AG04449 (cell line): ENCODE results near the gene FCHSD2.
"Not testable (repeated sequence)": the region's sequence is repeated elsewhere in the genome, so short reads cannot be mapped to it uniquely, and the experiment has no call there.

Source experiments
- CTCF ChIA-PET: fragments of 350-600 bp; formaldehyde crosslinking; extraction: SDS; loops from one replicate; lab custom pipeline; 2021; ENCODE audit warnings: antibody characterized with exemption; lab: Yijun Ruan, JAX
- POLR2A ChIA-PET: fragments of 400-600, 350-600 bp; formaldehyde crosslinking; extraction: SDS; loops from one replicate; lab custom pipeline; 2020; ENCODE audit warnings: antibody characterized with exemption, inconsistent platforms; lab: Yijun Ruan, JAX
- DNase-seq: peaks from one replicate; pipeline ENCODE4 v3.0.0-alpha.2; 2010; ENCODE audit warnings: low read depth, low spot score
- H3K4me3 ChIP-seq: 2 replicates; pipeline ENCODE4 v1.5.1; 2011; ENCODE audit warnings: low read depth, mild to moderate bottlenecking, control low read depth, low read length
- TF ChIP-seq, protein P1 (sequence below): IDR thresholded peaks from one replicate; pipeline ENCODE4 v1.5.1; 2011; ENCODE audit warnings: mild to moderate bottlenecking, moderate library complexity, low read length, control low read depth, inconsistent platforms; ENCODE audit not compliant: insufficient read depth; ENCODE audit errors: missing control alignments

FCHSD2 gene

DNA sequence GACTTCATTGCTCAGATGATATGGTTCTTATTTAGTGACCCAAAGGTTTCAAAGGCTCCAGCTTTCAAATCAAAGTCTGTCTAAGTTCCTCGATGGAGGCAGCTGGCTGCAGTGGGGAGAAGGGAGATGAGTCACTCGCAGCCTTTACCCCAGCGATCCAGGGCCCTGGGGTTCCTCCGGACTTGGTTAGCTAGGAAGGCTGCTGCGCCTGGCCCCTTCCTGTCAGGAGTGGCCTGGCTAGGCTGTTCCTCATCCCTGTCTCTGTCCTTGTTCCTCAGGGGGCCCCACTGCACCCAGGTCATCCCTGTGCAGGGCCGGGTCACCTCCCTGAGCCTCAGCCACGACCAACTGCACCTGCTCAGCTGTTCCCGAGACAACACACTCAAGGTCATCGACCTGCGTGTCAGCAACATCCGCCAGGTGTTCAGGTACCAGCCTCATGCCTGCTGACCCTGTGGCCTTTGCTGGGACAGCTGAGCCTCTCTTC lies 314.0 kb downstream of the FCHSD2 start:
- no peak for DNase-seq
- H3K4me3 ChIP-seq = no peak overlapping the region
- ChIA-PET POLR2A (no interaction called here), CTCF (interaction anchor here (1.0 to 11.3 kb wide), 13 partner anchors 9 to 417 kb away, joined by 3 to 324 read pairs (median 5); no protein-coding TSS in a partner anchor)
- TF ChIP-seq, protein P1, sequence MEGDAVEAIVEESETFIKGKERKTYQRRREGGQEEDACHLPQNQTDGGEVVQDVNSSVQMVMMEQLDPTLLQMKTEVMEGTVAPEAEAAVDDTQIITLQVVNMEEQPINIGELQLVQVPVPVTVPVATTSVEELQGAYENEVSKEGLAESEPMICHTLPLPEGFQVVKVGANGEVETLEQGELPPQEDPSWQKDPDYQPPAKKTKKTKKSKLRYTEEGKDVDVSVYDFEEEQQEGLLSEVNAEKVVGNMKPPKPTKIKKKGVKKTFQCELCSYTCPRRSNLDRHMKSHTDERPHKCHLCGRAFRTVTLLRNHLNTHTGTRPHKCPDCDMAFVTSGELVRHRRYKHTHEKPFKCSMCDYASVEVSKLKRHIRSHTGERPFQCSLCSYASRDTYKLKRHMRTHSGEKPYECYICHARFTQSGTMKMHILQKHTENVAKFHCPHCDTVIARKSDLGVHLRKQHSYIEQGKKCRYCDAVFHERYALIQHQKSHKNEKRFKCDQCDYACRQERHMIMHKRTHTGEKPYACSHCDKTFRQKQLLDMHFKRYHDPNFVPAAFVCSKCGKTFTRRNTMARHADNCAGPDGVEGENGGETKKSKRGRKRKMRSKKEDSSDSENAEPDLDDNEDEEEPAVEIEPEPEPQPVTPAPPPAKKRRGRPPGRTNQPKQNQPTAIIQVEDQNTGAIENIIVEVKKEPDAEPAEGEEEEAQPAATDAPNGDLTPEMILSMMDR = no peak

DNA sequence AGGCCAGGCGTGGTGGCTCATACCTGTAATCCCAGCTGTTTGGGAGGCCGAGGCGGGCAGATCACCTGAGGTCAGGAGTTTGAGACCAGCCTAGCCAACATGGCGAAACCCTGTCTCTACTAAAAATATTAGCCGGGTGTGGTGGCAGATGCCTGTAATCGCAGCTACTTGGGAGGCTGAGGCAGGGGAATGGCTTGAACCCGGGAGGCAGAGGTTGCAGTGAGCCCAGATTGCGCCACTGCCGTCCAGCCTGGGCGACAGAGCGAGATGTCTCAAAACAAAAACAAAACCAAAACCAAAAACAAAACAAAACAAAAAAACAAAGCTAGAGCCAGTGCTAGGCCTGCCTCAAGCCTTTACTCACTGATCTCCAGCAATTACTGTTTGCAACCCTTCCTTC lies 314.5 kb downstream of the FCHSD2 start:
- DNase-seq, H3K4me3 ChIP-seq, POLR2A ChIA-PET: not testable (repeated sequence)
- CTCF ChIA-PET = interaction anchor here (1.0 to 11.3 kb wide), 12 partner anchors 8 to 417 kb away, joined by 3 to 324 read pairs (median 6); no protein-coding TSS in a partner anchor

DNA sequence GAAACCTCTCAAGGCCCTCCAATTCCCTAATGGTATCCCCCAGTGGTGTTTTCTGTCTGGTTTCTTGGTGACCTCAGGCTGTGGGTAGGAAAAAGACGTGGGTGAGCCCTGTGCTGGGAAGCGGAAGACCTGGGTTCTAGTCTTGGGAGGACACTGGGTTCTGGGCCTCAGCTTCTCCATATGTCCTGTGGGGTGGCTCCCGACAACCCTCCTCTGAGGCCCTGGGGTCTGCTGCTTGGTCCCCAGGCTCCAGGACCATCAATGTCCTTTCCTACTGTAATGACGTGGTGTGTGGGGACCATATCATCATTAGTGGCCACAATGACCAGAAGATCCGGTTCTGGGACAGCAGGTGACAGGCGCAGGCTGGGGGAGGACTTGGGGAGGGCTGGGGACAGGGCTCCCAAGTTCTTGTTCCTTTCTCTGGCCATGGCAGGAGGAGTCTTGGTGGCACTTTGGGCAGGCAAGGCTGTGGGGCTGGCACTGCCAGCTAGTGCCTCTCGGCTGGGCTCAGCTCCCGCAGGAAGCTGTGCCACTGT lies 315.1 kb downstream of the FCHSD2 start:
- TF ChIP-seq, protein P1 = no peak
- POLR2A ChIA-PET = no interaction called here
- CTCF ChIA-PET = interaction anchor here (1.0 to 11.3 kb wide), 9 partner anchors 13 to 418 kb away, joined by 3 to 324 read pairs (median 6); no protein-coding TSS in a partner anchor
- H3K4me3 ChIP-seq = no peak overlapping the region
- no peak for DNase-seq

DNA sequence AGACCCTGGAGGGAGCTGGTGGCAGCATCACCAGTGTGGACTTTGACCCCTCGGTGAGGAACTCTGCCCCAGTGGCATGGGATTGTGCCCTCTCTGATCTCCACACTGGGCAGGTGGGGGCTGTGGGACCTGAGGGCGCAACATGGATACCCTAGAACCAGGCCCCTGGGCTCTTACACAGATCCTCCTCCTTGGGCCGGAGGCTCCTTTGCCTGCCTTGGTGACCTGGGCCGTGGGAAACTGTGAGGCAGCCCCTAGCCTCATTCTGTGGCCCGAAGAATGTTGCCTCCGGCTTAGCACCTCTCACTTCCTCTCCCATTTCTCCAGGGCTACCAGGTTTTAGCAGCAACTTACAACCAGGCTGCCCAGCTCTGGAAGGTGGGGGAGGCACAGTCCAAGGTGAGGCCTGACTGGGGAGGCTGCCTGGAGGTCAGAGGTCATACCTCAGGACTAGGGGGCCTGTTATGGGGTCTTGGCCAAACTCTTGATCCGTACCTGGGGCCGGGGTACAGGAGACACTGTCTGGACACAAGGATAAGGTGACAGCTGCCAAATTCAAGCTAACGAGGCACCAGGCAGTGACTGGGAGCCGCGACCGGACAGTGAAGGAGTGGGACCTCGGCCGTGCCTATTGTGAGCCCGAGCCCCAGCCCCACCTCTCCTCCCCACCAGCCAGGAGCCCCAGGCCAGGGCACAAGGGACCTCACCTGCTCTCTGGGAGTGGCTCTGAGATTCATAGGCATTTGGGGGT lies 315.8 kb downstream of the FCHSD2 start:
- DNase-seq = no peak
- no peak overlapping the region for H3K4me3 ChIP-seq
- TF ChIP-seq, protein P1 = no peak
- CTCF ChIA-PET = interaction anchor here (0.6 to 7.0 kb wide), 7 partner anchors 13 to 419 kb away, joined by 3 to 60 read pairs (median 4); no protein-coding TSS in a partner anchor
- POLR2A ChIA-PET = no interaction called here

DNA sequence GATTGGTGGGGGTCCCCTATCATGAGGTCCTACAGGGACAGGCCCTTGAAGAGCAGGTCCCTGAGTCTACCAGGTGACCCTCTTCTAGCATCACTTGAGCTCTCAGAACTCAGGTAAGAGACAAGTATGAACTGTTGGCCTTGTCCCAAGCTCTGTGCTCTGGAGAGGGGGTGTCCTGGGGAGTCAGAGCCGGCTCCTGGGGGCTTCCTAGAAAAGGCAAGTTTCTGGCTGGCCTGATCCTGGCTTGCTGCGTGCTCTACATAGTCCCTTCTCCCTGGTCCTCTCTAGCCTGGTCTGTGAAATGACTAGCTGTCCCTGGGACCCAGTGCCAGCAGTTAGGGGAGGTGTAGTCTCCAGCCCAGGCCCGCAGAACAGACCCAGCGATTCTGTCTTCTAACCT lies 316.5 kb downstream of the FCHSD2 start:
- ChIA-PET POLR2A (interaction anchor here (1.6 kb wide), 1 partner anchor 103 kb away, joined by 4 read pairs; no protein-coding TSS in a partner anchor), CTCF (interaction anchor here (0.6 to 7.0 kb wide), 6 partner anchors 12 to 432 kb away, joined by 3 to 60 read pairs (median 4); no protein-coding TSS in a partner anchor)
- TF ChIP-seq, protein P1 = no peak
- no peak overlapping the region for H3K4me3 ChIP-seq
- DNase-seq = no peak

DNA sequence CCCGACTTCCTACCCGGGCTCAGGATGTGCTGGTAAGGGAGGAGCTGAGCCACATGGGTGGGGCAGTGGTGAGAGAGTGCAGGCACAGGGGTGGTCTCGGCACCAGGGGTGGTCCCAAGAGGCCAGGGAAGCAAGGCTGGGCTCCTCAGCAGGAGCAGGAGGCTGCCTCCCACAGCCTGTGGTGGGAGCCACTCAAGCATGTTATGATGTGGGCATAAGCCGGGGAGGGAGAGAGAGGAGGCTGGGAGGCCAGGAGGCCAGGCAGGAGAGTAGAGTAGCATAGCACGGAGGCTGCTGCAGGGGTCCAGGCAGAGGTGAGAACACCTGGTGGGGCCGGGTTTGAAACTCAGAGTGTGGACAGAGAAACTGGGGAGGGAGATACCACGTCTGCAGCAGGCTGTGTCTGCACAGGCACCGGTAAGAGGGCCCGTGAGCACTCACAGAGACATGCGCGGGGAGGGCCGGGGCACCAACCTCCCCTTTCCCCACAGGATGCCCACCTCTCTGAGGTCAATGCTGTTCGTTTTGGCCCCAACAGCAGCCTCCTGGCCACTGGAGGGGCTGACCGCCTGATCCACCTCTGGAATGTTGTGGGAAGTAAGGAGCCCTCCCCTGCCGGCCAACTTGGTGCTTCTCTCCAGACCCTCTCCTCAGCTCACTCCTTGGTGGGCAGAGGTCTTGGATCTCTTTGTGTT lies 317.2 kb downstream of the FCHSD2 start:
- no peak overlapping the region for H3K4me3 ChIP-seq
- no peak for DNase-seq
- ChIA-PET POLR2A (interaction anchor here (1.6 kb wide), 1 partner anchor 103 kb away, joined by 4 read pairs; no protein-coding TSS in a partner anchor), CTCF (interaction anchor here (0.6 to 7.0 kb wide), 6 partner anchors 65 to 433 kb away, joined by 3 to 60 read pairs (median 8); no protein-coding TSS in a partner anchor)
- TF ChIP-seq, protein P1 = no peak
